ENCODE measurements around the gene FERMT2. TPM values are rescaled to one million over a fixed set of nuclear protein-coding genes. Genes with fewer than 3 reads are reported as not detected.
A peak's percentile ranks its signal among the peaks of the same experiment; 100 is the strongest.

Gene FERMT2
- total and polyA plus RNA-seq, 12 donors = 22.8 to 53.8 (median 40.1) TPM

GRCh38 chr14:52840877-52841276 is 110.0 kb downstream of the FERMT2 start:
- Histone ChIP-seq H3K27me3 (no peaks in the 10 kb centered on the region), H3K4me3 (no peak overlapping the region), H3K36me3 (replicated peaks in 1 of 2) (no peaks in the 10 kb centered on the region), H3K4me1 (replicated peaks in 1 of 2) (peaks cover 4 to 20% of the 10 kb centered on the region in 2 donors), H3K27ac (no peak overlapping the region), H3K9me3 (replicated peaks in 1 of 3) (no peaks in the 10 kb centered on the region)
- DNase-seq = peak; percentile 25 to 63 (median 47)
- intact Hi-C loops (cut with DNase I) = no loop called here
- 59 to 65% (median 62%) methylated on average over 3 of the region's 3 CpGs for WGBS, 4 donors
- TF ChIP-seq POLR2A (IDR thresholded peaks at IDR 0.05) (no peak), CTCF (IDR thresholded peaks at IDR 0.05) (no peak)

- intact Hi-C loops (cut with DNase I) = no loop called here
- Histone ChIP-seq H3K27me3 (no peaks in the 10 kb centered on the region), H3K36me3 (replicated peaks in 1 of 2) (no peaks in the 10 kb centered on the region), H3K4me1 (replicated peaks in 1 of 2) (peaks cover 0 to 11% of the 10 kb centered on the region in 2 donors), H3K9me3 (replicated peaks in 1 of 3) (no peaks in the 10 kb centered on the region), H3K4me3 (no peak overlapping the region), H3K27ac (no peak overlapping the region)
- DNase-seq = no peak
- no peak for TF ChIP-seq POLR2A (IDR thresholded peaks at IDR 0.05)
- no peak for TF ChIP-seq CTCF (IDR thresholded peaks at IDR 0.05)
- 84 to 96% (median 93%) methylated on average over 7 of the region's 7 CpGs for WGBS, 4 donors
Measured at GRCh38 chr14:52837451-52837850, 113.4 kb downstream of the FERMT2 start.

- H3K27me3 ChIP-seq = no peaks in the 10 kb centered on the region
- H3K27ac ChIP-seq = no peak overlapping the region
- 86 to 91% (median 88%) methylated on average over 9 of the region's 9 CpGs for WGBS, 4 donors
- peaks cover 0 to 4% of the 10 kb centered on the region in 2 donors for H3K4me1 ChIP-seq (replicated peaks in 1 of 2)
- H3K9me3 ChIP-seq (replicated peaks in 1 of 3) = no peaks in the 10 kb centered on the region
- H3K4me3 ChIP-seq = no peak overlapping the region
- H3K36me3 ChIP-seq (replicated peaks in 1 of 2) = no peaks in the 10 kb centered on the region
- intact Hi-C loops (cut with DNase I) = no loop called here
- DNase-seq = no peak
- TF ChIP-seq POLR2A (IDR thresholded peaks at IDR 0.05) = no peak
- TF ChIP-seq CTCF (IDR thresholded peaks at IDR 0.05) = no peak
Measured at GRCh38 chr14:52836063-52836462, 114.8 kb downstream of the FERMT2 start.

GRCh38 chr14:52835122-52835903 is 115.5 kb downstream of the FERMT2 start:
- Histone ChIP-seq H3K36me3 (replicated peaks in 1 of 2) (no peaks in the 10 kb centered on the region), H3K4me3 (no peak overlapping the region), H3K27ac (no peak overlapping the region), H3K27me3 (no peaks in the 10 kb centered on the region), H3K9me3 (replicated peaks in 1 of 3) (no peaks in the 10 kb centered on the region), H3K4me1 (replicated peaks in 1 of 2) (no peaks in the 10 kb centered on the region)
- peak in 1 of 7 donors; percentile 57 for DNase-seq
- WGBS, 4 donors = 85 to 90% (median 87%) methylated on average over 12 of the region's 12 CpGs
- intact Hi-C loops (cut with DNase I) = no loop called here
- TF ChIP-seq CTCF (IDR thresholded peaks at IDR 0.05) (no peak), POLR2A (IDR thresholded peaks at IDR 0.05) (no peak)
